ENCODE results near the gene CDCA7L. TPM values are rescaled to one million over a fixed set of nuclear protein-coding genes. Genes with fewer than 3 reads are reported as not detected.

Gene CDCA7L
- total and polyA plus RNA-seq, 2 of the 13 experiments (the other 11 are each of a cell fraction or from before 2014, with no cell fraction given): 2.7 to 4.2 TPM

DNA sequence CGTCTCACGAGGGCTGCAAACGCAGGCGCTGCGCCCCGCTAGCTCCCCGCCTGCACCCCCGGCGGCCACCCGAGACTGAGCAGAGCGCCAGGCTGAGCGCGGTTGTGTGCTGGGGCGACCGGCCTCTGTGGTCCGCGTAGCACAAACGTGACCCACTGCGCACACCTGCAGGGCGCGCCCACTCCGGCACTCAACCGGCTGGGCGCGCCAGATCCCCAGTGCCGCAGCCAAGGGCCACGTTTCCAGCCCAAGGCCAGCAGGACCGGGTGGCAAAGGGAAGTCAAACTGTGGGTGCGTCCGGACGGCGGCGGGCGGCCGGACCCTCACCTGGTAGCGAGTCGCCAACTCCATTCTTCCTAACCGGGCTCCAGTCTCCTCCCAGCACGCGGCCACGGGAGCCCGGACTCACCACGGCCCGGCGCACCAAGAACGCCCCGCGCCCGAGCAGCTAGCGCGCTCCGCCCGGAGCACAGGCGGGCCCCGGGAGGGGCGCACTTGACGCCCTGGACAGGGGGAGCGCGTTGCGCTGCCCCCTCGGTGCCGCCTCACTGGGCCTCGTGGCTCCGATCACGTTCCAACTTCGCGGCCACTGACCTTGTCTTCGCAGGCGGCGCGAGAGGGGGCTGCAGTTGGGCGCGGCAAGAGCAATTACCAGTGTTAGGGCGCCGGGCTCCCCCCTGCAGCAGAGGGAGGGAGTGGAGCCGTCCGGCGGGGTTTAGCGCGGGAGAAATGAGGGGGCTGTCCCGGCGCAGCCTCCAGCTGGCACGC, at the start of gene CDCA7L (continued):
- TF ChIP-seq ZNF597 (CRISPR knock-in tag; IDR thresholded peaks at IDR 0.05): no peak
- no peak for TF ChIP-seq ADNP (CRISPR knock-in tag; IDR thresholded peaks at IDR 0.05)
- no peak for TF ChIP-seq THRA (CRISPR knock-in tag; IDR thresholded peaks at IDR 0.05; ENCODE audit: borderline replicate concordance)
- no peak for TF ChIP-seq ZSCAN31 (CRISPR knock-in tag; IDR thresholded peaks at IDR 0.05; ENCODE audit: low read depth)
- no peak for TF ChIP-seq SIN3B (IDR thresholded peaks at IDR 0.05; ENCODE audit: low read length)
- TF ChIP-seq ZNF446 (CRISPR knock-in tag; IDR thresholded peaks at IDR 0.05): no peak
- TF ChIP-seq TBX3 (IDR thresholded peaks at IDR 0.05; ENCODE audit: borderline replicate concordance): no peak
- TF ChIP-seq ZNF557 (CRISPR knock-in tag; IDR thresholded peaks at IDR 0.05): no peak
- no peak for TF ChIP-seq ZNF501 (CRISPR knock-in tag; IDR thresholded peaks at IDR 0.05)
- TF ChIP-seq ZNF558 (CRISPR knock-in tag; IDR thresholded peaks at IDR 0.05; ENCODE audit: borderline replicate concordance): no peak
- no peak for TF ChIP-seq MTA1 (CRISPR knock-in tag; IDR thresholded peaks at IDR 0.05; ENCODE audit: borderline replicate concordance)
- no peak for TF ChIP-seq DPF2 (CRISPR knock-in tag; IDR thresholded peaks at IDR 0.05; ENCODE audit: borderline replicate concordance, low read depth)
- TF ChIP-seq ZKSCAN1 (IDR thresholded peaks at IDR 0.05; ENCODE audit: low read length): no peak
- no peak for TF ChIP-seq ZNF780A (CRISPR knock-in tag; IDR thresholded peaks at IDR 0.05)
